GM12875 (cell line): ENCODE measurements around the gene RBM41.
A peak's percentile ranks its signal among the peaks of the same experiment; 100 is the strongest.
"Not testable (repeated sequence)": the region's sequence is repeated elsewhere in the genome, so short reads cannot be mapped to it uniquely, and the experiment has no call there.

Source experiments
- H3K4me3 ChIP-seq: one replicate; pipeline ENCODE4 v1.5.1; 2011; ENCODE audit warnings: low read depth, low read length, control low read depth
- CTCF ChIP-seq: IDR thresholded peaks from 2 replicates; pipeline ENCODE4 v1.5.1; 2011; ENCODE audit warnings: low read depth, mild to moderate bottlenecking, control low read depth, inconsistent platforms, low read length, moderate library complexity, borderline replicate concordance; ENCODE audit not compliant: insufficient read depth

RBM41 gene

GRCh38 chrX:107118322-107119147 is at the start of gene RBM41:
RBM41 (minus strand) TSS chrX:107118822; CDS start chrX:107118773, 49 bp downstream.
- TF ChIP-seq CTCF, result no peak
- H3K4me3 ChIP-seq, result peak within 1 kb of the TSS; percentile 72

GRCh38 chrX:107168257-107168656 is 49.6 kb upstream of the RBM41 start:
- no peak overlapping the region for H3K4me3 ChIP-seq
- TF ChIP-seq CTCF, result no peak

- no peak overlapping the region for H3K4me3 ChIP-seq
- TF ChIP-seq CTCF, result no peak
Measured at GRCh38 chrX:107167163-107167921, 48.7 kb upstream of the RBM41 start.

GRCh38 chrX:107157618-107158017 is 39.0 kb upstream of the RBM41 start:
- H3K4me3 ChIP-seq, result not testable (repeated sequence)

GRCh38 chrX:107155621-107156430 is 37.2 kb upstream of the RBM41 start:
- H3K4me3 ChIP-seq, result not testable (repeated sequence)

- H3K4me3 ChIP-seq, result no peak overlapping the region
Measured at GRCh38 chrX:107154787-107155620, 36.4 kb upstream of the RBM41 start.

GRCh38 chrX:107153005-107153404 is 34.4 kb upstream of the RBM41 start:
- H3K4me3 ChIP-seq, result no peak overlapping the region
- TF ChIP-seq CTCF, result no peak

More at GRCh38 chrX:107154787-107155620, 36.4 kb upstream of the RBM41 start:
- TF ChIP-seq CTCF, result no peak
